Measurements from ENCODE around the gene DNAJB8.

DNA sequence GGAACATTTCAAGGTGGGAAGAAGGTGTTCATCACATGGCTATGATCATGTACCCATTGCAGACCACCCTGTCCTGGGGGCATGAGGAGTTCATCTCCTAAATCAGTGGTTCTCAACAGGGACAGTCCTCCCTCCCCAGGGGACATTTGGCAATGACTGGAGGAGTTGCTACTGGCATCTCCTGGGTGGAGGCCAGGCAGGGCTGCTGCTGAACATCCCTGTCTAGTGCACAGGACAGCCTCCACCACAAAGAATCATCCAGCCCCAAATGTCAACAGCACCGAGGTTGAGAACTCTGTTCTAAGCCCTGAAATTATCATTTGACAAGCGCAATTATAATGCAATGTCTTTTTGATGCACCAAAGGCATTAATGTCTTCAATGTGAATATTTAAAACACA is 4.4 kb upstream of the DNAJB8 start:
- TF ChIP-seq, protein P1, sequence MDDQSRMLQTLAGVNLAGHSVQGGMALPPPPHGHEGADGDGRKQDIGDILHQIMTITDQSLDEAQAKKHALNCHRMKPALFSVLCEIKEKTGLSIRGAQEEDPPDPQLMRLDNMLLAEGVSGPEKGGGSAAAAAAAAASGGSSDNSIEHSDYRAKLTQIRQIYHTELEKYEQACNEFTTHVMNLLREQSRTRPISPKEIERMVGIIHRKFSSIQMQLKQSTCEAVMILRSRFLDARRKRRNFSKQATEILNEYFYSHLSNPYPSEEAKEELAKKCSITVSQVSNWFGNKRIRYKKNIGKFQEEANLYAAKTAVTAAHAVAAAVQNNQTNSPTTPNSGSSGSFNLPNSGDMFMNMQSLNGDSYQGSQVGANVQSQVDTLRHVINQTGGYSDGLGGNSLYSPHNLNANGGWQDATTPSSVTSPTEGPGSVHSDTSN (IDR thresholded peaks at IDR 0.05) = no peak
- no peak for TF ChIP-seq ZC3H11A (IDR thresholded peaks at IDR 0.05)

Data from A549 (cell line).